Mucosa of rectum (tissue), 2 donors: ENCODE measurements around the gene IKBKG.

Experiments used
- H3K27ac ChIP-seq, 2 donors: one replicate each; pipeline ENCODE4 v1.7.0; 2013; ENCODE audit warnings: inconsistent platforms in 2 of 2, low read depth in 2 of 2, low read length in 2 of 2
- H3K27me3 ChIP-seq, 2 donors: one replicate each; pipeline ENCODE4 v1.7.0; 2013; ENCODE audit warnings: low read length in 2 of 2; ENCODE audit not compliant: control insufficient read depth in 2 of 2, insufficient read depth in 2 of 2
- H3K36me3 ChIP-seq, 2 donors: one replicate each; pipeline ENCODE4 v1.7.0; 2013; ENCODE audit warnings: low read length in 2 of 2; ENCODE audit not compliant: control insufficient read depth in 2 of 2, insufficient read depth in 2 of 2
- H3K4me1 ChIP-seq, 2 donors: one replicate each; pipeline ENCODE4 v1.7.0; 2013; ENCODE audit warnings: low read length in 2 of 2, mild to moderate bottlenecking in 1 of 2; ENCODE audit not compliant: control insufficient read depth in 2 of 2, insufficient read depth in 2 of 2
- H3K4me3 ChIP-seq, 2 donors: one replicate each; pipeline ENCODE4 v1.7.0; 2013; ENCODE audit warnings: low read length in 2 of 2
- H3K9ac ChIP-seq, 2 donors: one replicate each; pipeline ENCODE4 v1.7.0; 2013; ENCODE audit warnings: low read length in 2 of 2, low read depth in 1 of 2, mild to moderate bottlenecking in 1 of 2
- H3K9me3 ChIP-seq, 2 donors: one replicate each; pipeline ENCODE4 v1.7.0; 2013; ENCODE audit warnings: low read length in 2 of 2; ENCODE audit not compliant: control insufficient read depth in 2 of 2
- donor health status: healthy.
- donor health status: Normal muscosa, but diverticular disease.

The IKBKG gene

DNA sequence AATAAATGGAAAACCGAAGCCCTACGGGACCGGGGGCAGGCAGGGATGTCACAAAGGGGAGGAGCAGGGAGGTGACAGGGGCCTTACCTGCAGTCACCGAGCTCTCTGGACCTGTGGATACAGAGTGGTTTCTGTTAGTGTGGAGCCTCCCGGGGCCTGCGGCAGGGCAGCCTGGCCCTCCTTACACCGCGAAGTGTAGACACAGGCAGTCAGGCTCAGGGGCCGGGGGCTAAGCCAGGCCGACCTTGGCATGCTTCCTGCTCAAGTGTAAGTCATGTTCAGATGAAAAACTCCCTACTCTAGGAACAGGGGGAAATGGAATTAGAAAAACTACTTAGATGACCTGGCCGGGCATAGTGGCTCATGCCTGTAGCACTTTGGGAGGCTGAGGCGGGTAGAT lies 35.7 kb upstream of the IKBKG start:
- Histone ChIP-seq H3K4me3 (no peak overlapping the region), H3K27me3 (no peaks in the 10 kb centered on the region), H3K9ac (no peak overlapping the region), H3K36me3 (peaks cover 3 to 7% of the 10 kb centered on the region in 2 donors), H3K4me1 (peaks cover 0 to under 1% of the 10 kb centered on the region in 2 donors), H3K9me3 (peaks cover 0 to 2% of the 10 kb centered on the region in 2 donors), H3K27ac (no peak overlapping the region)

DNA sequence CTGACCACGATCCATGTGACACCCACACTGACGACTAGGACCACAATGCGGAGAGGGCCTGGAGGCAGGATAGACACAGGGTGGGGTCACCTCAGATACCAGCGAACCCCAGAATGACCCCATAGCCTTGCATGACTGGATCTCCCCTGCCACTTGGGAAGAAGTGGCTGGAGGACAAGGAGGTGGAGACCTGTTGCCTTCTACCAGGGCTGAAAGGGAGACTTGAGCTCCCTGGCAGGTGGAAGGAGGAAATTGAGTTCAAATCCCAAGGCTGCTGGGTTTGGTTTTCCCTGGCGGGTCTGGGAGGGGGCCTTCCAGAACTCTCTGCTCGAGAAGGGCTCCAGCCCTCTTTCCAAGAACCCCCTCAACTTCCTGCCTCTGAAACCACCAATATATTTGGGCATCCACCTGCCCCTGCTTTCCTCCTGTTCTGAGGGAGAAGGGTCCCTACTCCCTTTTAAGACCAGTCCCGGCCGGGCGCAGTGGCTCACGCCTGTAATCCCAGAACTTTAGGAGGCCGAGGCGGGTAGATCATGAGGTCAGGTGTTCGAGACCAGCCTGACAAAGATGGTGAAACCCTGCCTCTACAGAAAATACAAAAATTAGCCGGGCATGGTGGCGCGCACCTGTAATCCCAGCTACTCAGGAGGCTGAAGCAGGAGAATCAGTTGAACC lies 34.4 kb upstream of the IKBKG start:
- Histone ChIP-seq H3K4me3 (no peak overlapping the region), H3K4me1 (peaks cover 4 to 11% of the 10 kb centered on the region in 2 donors), H3K27me3 (no peaks in the 10 kb centered on the region), H3K27ac (no peak overlapping the region), H3K36me3 (peaks cover 3% of the 10 kb centered on the region in 2 donors), H3K9ac (no peak overlapping the region), H3K9me3 (peaks cover 0 to 2% of the 10 kb centered on the region in 2 donors)

DNA sequence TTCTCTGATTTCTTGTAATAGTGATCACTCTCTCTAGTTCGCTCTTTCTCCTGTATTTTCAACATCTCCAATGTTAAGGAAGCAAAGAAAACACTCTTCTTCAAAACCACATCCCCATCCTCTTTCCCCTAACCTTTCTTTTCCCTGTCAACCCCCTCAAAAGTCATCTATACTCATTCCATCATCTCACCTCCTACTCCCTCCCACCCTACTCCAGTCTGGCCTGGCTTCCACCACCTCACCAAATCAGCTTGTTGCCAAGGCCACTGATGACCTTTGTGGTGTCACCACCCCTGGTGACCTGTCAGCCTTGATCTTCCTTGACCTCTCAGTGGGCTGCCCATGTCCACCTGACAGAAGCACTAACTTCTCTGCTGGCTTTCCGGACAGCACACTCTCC lies 33.7 kb upstream of the IKBKG start:
- H3K4me1 ChIP-seq: peaks cover 7 to 14% of the 10 kb centered on the region in 2 donors
- no peaks in the 10 kb centered on the region for H3K27me3 ChIP-seq
- H3K36me3 ChIP-seq: peaks cover 2 to 3% of the 10 kb centered on the region in 2 donors
- H3K27ac ChIP-seq: no peak overlapping the region
- no peak overlapping the region for H3K9ac ChIP-seq
- peaks cover 0 to 2% of the 10 kb centered on the region in 2 donors for H3K9me3 ChIP-seq
- no peak overlapping the region for H3K4me3 ChIP-seq

DNA sequence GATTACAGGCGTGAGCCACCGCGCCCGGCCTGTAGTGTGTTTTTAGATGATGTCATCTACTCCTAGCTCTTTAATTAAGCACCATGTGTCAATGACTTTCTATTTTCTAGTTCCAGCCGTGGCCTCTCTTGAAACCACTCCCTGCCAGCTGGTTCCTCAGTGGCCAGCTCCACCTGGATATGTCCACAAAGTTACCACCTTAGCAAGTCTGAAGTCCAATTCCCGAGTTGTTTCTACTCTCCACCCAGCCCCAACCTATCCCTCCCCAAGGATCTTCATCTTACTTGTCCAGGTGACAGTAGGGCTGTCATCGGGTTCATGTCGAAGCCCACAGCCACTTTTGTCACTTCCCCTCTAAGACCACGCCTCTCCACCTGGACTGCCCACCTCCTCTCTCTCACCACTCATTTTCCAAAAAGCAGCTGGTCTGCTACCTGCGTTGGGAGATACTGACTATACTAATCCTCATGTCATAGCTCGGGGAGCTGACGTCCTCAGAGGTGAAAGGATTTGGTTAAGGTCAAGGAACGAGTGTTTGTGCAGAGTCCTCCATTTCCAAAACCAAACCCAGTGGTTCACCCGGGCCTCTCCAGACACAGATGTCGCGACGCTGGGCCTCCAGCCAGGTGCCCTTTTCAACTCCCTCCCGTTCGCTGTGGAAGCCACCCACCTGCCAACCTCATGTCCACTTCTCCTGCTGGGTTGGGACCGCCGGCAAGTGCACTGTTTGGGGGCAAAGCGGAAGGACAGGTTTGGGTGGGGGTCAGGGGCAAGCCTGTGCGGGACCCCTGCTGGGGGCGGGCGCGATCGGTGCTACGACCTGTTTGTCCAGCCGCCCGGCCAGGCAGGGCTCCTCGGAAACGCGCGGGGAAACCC lies 32.1 kb upstream of the IKBKG start:
- H3K4me1 ChIP-seq: peaks cover 7 to 14% of the 10 kb centered on the region in 2 donors
- no peaks in the 10 kb centered on the region for H3K36me3 ChIP-seq
- peak overlapping the region; percentile 86 to 93 for H3K9ac ChIP-seq
- H3K27me3 ChIP-seq: no peaks in the 10 kb centered on the region
- peak overlapping the region; percentile 74 to 80 for H3K4me3 ChIP-seq
- H3K9me3 ChIP-seq: no peaks in the 10 kb centered on the region
- peak overlapping the region; percentile 95 to 98 for H3K27ac ChIP-seq

DNA sequence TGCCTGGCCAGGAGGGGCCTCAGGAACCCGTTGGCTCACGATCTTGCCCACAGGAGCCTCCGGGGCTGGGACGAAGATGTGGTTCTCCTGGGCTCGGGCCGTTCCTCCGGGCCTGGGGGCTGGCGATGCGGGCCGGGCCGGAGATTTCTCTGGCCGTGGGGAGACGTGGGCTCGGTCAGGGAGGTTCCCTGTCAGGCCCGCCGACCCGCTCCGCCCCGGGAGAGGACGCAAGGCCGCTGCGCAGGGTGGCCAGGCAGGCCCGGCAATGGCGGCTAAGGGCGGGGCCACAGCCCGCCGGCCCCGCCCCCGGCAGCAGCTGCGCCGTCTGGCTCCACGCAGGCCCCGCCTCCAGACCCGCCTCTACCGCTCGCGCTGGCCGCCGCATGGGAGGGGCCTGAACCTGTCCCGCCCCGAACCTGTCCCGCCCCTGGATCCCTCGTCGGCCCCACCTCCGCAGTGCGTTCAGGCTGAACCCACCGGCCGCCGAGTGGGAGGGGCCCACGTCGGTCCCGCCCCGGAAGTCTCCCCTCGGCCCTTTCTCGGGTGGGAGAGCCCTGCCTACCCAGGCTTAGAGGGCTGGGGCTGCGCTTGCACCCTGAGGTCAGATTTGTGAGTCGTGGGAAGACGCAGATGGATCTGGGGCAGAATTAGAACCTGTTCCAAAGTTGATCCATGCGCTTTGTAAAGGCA lies 31.3 kb upstream of the IKBKG start, which contains the start of gene FAM3A:
Gene FAM3A (minus strand): TSS at position 267 of the 690 bp plus-strand sequence. CDS start 460 bp downstream, outside the sequence.
- Histone ChIP-seq H3K27ac (peak within 1 kb of the TSS; percentile 95 to 98), H3K4me3 (peak within 1 kb of the TSS; percentile 80 to 85), H3K9ac (peak within 1 kb of the TSS; percentile 90 to 93), H3K4me1 (peaks cover 7 to 14% of the 10 kb centered on the region in 2 donors), H3K27me3 (no peaks in the 10 kb centered on the region), H3K9me3 (no peaks in the 10 kb centered on the region), H3K36me3 (no peaks in the 10 kb centered on the region)

DNA sequence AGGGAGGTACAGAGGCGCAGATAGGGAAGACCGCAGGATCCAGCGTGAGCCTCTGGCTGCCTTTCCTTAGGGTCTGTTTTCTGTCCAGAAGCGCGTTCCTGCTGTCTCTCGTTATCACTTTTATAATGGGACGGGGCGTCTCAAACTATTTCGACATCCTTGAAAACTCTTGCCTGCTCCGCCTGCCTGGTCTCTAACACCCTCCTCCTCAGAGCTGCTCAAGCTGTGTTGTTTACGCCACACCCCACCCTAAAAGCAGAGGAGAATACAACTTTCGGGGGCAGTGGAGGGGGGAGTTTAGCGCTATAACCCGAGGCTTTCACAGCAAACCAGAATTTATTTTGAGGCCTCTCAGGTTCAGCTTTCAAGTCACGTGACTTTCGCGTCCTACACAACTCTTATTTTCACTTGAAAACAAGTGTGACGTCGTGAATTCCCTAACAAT lies 30.7 kb upstream of the IKBKG start:
- no peaks in the 10 kb centered on the region for H3K27me3 ChIP-seq
- peaks cover 7 to 14% of the 10 kb centered on the region in 2 donors for H3K4me1 ChIP-seq
- peak overlapping the region; percentile 95 to 98 for H3K27ac ChIP-seq
- H3K9me3 ChIP-seq: no peaks in the 10 kb centered on the region
- peak overlapping the region; percentile 78 to 85 for H3K4me3 ChIP-seq
- H3K9ac ChIP-seq: peak overlapping the region; percentile 77 to 90
- H3K36me3 ChIP-seq: no peaks in the 10 kb centered on the region

DNA sequence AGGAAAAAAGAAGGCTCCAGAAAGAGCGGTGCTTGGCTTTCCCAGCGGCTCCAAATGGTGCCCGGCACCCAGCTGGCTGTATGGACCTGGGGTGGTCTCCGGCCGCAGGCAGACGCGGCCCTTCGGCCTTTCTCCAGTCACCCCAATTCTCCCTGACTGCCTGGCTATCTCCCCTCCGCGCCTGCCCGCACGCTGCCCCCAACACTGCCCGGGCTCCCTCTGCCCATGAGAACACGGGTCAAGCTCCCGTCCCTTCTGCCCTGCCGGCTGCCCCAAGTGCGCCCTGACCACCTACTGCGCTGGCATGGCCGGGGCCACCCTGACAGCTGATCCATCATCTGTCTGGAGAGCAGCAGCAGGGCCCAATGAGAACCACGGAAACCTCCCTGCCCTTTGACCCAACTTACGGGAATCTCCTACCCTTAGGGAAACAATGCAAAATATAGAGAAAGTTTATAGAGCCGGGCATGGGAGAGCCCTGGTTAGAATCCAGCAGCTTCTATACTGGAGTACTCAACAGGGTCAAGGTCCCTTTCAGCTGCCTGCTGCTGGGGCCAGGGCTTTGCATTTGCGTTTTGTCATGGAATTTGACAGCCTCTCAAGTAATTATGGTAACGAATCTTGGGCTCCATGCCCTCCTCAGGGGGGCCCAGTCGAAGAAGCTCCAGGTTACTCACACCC lies 30.2 kb upstream of the IKBKG start:
- Histone ChIP-seq H3K27me3 (no peaks in the 10 kb centered on the region), H3K9me3 (no peaks in the 10 kb centered on the region), H3K9ac (peak overlapping the region; percentile 77 to 90), H3K4me3 (peak overlapping the region; percentile 78 to 85), H3K27ac (peak overlapping the region; percentile 95 to 98), H3K36me3 (no peaks in the 10 kb centered on the region), H3K4me1 (peaks cover 7 to 14% of the 10 kb centered on the region in 2 donors)

DNA sequence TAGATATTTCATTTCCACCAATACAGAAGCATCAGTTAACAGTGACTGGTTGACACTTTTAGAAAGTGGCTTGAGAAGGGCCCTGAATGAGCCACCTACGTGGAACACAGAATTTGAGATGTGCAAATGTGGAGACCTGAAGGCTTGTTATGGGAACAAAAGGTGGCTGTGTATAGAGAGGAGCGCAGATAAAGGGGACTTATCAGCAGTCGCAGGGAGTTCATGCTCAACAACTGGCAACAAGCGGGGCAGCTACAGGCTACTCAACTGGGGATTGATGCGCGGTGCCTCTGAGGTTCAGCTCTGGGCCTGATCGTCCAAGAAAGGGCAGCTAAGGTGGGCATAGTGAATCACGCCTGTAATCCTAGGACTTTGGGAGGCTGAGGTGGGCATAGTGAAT lies 28.0 kb upstream of the IKBKG start:
- Histone ChIP-seq H3K4me3 (no peak overlapping the region), H3K9ac (no peak overlapping the region), H3K9me3 (no peaks in the 10 kb centered on the region), H3K27ac (no peak overlapping the region), H3K36me3 (no peaks in the 10 kb centered on the region), H3K4me1 (peaks cover 7 to 14% of the 10 kb centered on the region in 2 donors), H3K27me3 (no peaks in the 10 kb centered on the region)

DNA sequence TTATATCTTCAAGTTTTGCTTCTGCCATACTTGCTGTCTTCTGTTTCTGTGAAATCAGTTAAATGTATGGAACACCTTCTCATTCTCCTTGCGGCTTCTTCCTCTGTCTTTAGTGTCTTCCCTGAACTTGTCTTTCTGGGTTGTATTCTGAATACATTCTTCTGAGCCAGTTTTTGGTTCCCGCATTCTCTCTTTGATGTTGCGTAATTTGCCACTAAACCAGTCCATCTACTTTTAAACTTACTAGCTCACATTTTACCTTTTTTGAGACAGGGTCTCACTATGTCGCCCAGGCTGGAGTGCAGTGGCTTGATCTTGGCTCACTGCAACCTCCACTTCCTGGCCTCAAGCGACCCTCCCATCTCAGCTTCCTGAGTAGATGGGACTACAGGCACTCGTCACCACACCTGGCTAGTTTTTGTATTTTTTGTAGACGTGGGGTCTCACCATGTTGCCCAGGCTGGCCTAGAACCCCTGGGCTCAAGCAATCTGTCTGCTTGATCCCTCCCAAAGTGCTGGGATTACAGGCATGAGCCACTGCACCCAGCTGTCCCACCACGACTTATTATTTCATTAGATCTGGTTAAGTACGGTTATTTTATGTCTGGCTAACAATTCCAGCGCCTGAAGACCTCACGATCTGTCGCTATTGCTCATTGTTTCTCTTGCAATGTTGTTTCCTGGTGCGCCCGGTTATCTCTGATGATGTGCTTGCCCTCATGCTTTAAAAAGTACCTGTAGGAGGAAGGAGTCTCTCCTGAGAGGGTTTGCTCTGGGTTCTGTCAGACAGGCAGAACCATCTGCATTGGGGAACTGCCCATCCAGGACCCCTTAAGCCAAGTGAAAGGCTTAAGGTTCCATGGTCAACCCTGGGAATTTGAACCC lies 21.6 kb upstream of the IKBKG start:
- H3K4me3 ChIP-seq: no peak overlapping the region
- peaks cover 3 to 11% of the 10 kb centered on the region in 2 donors for H3K4me1 ChIP-seq
- H3K9ac ChIP-seq: no peak overlapping the region
- H3K9me3 ChIP-seq: no peaks in the 10 kb centered on the region
- H3K27me3 ChIP-seq: peaks cover 0 to 2% of the 10 kb centered on the region in 2 donors
- H3K36me3 ChIP-seq: no peaks in the 10 kb centered on the region
- peak overlapping the region in 1 of 2 donors; percentile 19 for H3K27ac ChIP-seq
